GM10847 (cell line): ENCODE results near the gene PGLYRP4.

Experiments used
- POLR2A ChIP-seq: IDR thresholded peaks from 2 replicates; pipeline ENCODE4 v1.6.1; 2011; ENCODE audit not compliant: insufficient read length; ENCODE audit errors: extremely low read depth

PGLYRP4 gene

GRCh38 chr1:153350321-153350957 lies 1.8 kb upstream of the PGLYRP4 start:
- no peak for TF ChIP-seq POLR2A

- no peak for TF ChIP-seq POLR2A
Measured at GRCh38 chr1:153349363-153350320, 1.0 kb upstream of the PGLYRP4 start.

DNA sequence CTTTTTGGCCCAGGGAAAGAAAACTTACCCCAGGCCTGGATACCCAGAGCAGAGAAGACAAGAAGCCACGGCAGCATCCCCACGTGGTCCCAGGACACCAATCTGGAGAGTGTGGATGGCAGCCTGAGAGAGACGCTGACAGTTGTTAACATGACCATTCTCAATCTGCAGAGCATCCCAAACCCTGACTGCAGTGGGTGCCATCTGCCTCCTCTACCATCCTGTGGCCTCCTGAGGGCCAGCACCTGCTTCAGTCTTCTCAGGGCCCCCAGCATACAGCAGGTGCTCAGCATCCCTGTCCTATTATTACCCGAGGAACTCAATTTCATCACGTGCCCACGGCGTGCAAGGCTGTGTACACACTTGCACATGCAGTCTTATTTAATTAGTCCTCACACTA lies 785 bp downstream of the PGLYRP4 start:
- TF ChIP-seq POLR2A, result no peak

DNA sequence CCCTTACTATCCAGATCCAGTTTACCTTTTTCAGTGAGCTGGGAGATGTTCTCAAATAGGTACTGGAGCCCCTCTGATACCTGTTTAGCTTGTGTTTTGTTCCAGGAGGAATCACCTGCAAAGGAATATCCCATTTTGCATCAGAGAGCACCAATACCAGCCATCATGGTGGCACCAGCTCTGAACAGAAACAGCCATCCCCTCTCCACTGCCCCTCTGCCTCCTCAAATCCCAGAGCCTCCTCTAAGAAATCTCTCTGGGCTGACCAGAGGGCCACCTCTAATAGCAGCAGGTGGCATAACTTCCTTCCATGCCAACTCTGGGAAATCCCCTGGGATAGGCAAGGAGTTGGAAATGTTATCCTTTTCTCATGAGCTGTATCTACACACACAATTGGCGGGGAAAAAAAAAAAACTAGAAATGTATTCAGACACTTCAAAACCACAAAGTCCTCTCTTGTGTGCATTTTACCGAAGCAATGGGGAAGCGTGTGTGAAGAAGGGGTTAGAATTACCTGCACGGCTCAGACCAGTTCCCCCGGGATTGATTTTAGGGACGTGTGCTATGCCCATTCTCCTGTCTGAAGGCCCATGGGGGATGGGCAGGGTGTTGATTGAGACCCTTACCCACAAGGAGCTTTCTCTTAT lies 2.4 kb downstream of the PGLYRP4 start:
- TF ChIP-seq POLR2A, result no peak

GRCh38 chr1:153345187-153346076 lies 3.2 kb downstream of the PGLYRP4 start:
- no peak for TF ChIP-seq POLR2A

- no peak for TF ChIP-seq POLR2A
Measured at GRCh38 chr1:153344718-153345025, 4.0 kb downstream of the PGLYRP4 start.

GRCh38 chr1:153343811-153344717 lies 4.6 kb downstream of the PGLYRP4 start:
- TF ChIP-seq POLR2A, result no peak

GRCh38 chr1:153343040-153343681 lies 5.5 kb downstream of the PGLYRP4 start:
- TF ChIP-seq POLR2A, result no peak

GRCh38 chr1:153342178-153342577 lies 6.5 kb downstream of the PGLYRP4 start:
- no peak for TF ChIP-seq POLR2A

DNA sequence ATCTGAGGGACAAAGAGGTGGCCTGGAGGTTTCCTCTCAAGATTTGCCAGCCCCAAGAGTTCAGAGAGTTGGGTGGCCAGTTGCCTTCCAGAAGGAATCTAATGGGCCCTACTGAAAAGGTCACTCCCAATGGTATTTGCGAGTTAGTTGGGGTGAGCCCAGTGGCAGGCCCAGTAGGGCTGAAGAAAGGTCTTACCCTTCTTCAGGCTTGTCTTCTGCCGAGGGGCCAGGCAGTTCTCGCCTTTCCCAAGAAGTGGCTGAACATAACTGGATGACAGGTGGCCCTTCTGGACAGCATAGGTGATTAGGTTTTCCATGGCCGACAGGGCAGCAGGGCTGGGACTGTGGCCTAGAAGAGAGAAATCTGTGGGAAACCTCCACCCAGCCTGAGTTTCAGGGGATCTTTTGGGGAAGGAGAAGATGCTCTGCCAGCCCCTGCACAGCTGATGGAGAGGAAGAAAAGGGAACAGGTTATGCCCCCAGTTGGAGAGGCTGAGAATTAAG lies 7.2 kb downstream of the PGLYRP4 start:
- TF ChIP-seq POLR2A, result no peak

- no peak for TF ChIP-seq POLR2A
Measured at GRCh38 chr1:153340356-153340755, 8.3 kb downstream of the PGLYRP4 start.

GRCh38 chr1:153339802-153340201 lies 8.8 kb downstream of the PGLYRP4 start:
- TF ChIP-seq POLR2A, result no peak
